ENCODE data around the gene TNFRSF11A.

GRCh38 chr18:62426191-62426488, 101.0 kb downstream of the TNFRSF11A start:
- TF ChIP-seq POLR2A (IDR thresholded peaks at IDR 0.05; ENCODE audit: low read length) (no peak), GATA1 (IDR thresholded peaks at IDR 0.05; ENCODE audit: low read depth, low read length) (no peak)
